Fibroblast of lung (primary cell): Measurements from ENCODE around the gene BEND4. TPM values are rescaled to one million over a fixed set of nuclear protein-coding genes. Genes with fewer than 3 reads are reported as not detected.
"Not testable (repeated sequence)": the region's sequence is repeated elsewhere in the genome, so short reads cannot be mapped to it uniquely, and the experiment has no call there.

Experiments
- DNase-seq, 2 donors: peaks; one replicate each; pipeline versions ENCODE4 v3.0.0 to v3.0.0-alpha.2; 2010; ENCODE audit warnings: low read depth in 2 of 2
- H2AFZ ChIP-seq: 2 replicates; pipeline ENCODE4 v1.5.1; 2012; ENCODE audit warnings: low read length, control low read depth, inconsistent platforms
- H3K27ac ChIP-seq: 2 replicates; pipeline ENCODE4 v1.5.1; 2011; ENCODE audit warnings: low read length, control low read depth; ENCODE audit not compliant: insufficient read depth
- H3K27me3 ChIP-seq: 2 replicates; pipeline ENCODE4 v1.5.1; 2011; ENCODE audit warnings: mild to moderate bottlenecking, low read length; ENCODE audit not compliant: control insufficient read depth, insufficient read depth
- H3K36me3 ChIP-seq: 2 replicates; pipeline ENCODE4 v1.5.1; 2011; ENCODE audit warnings: low read length; ENCODE audit not compliant: control insufficient read depth, insufficient read depth
- H3K4me1 ChIP-seq: 2 replicates; pipeline ENCODE4 v1.5.1; 2011; ENCODE audit warnings: low read length; ENCODE audit not compliant: control insufficient read depth, insufficient read depth; ENCODE audit errors: extremely low read depth
- H3K4me2 ChIP-seq: 2 replicates; pipeline ENCODE4 v1.5.1; 2011; ENCODE audit warnings: low read length, control low read depth; ENCODE audit not compliant: insufficient read depth; ENCODE audit errors: extremely low read depth
- H3K4me3 ChIP-seq, 4 experiments: fragments of 200-600 bp in 1 of 4; sonication (generic) in 1 of 4; replicated peaks in 1 of 4; 2 replicates each; pipeline ENCODE4 v1.5.1; 2011 to 2016; ENCODE audit warnings: low read length in 4 of 4, low read depth in 3 of 4, mild to moderate bottlenecking in 3 of 4, control low read depth in 2 of 4, inconsistent platforms in 1 of 4, mixed read lengths in 1 of 4; ENCODE audit not compliant: insufficient read depth in 1 of 4; ENCODE audit errors: control extremely low read depth in 1 of 4
- H3K79me2 ChIP-seq: 2 replicates; pipeline ENCODE4 v1.5.1; 2012; ENCODE audit warnings: mild to moderate bottlenecking, low read length, inconsistent platforms; ENCODE audit not compliant: control insufficient read depth, insufficient read depth
- H3K9ac ChIP-seq: 2 replicates; pipeline ENCODE4 v1.5.1; 2011; ENCODE audit warnings: mild to moderate bottlenecking, low read length, control low read depth; ENCODE audit not compliant: insufficient read depth
- H3K9me3 ChIP-seq: 2 replicates; pipeline ENCODE4 v1.5.1; 2012; ENCODE audit warnings: low read depth, low read length; ENCODE audit not compliant: control insufficient read depth, insufficient read depth
- H4K20me1 ChIP-seq: 2 replicates; pipeline ENCODE4 v1.5.1; 2011; ENCODE audit warnings: low read length; ENCODE audit not compliant: control insufficient read depth, insufficient read depth; ENCODE audit errors: extremely low read depth
- CTCF ChIP-seq, 2 donors: IDR thresholded peaks in 1 of 2; conservative IDR thresholded peaks in 1 of 2; 1 replicate in 1 of 2; 2 replicates in 1 of 2; pipeline ENCODE4 v1.5.1; 2011 to 2012; ENCODE audit warnings: low read length in 2 of 2, control low read depth in 1 of 2, inconsistent platforms in 1 of 2, low read depth in 1 of 2, mild to moderate bottlenecking in 1 of 2
- EZH2 ChIP-seq: IDR thresholded peaks from 2 replicates; pipeline ENCODE4 v1.5.1; 2012; ENCODE audit warnings: low read length, control low read depth, mild to moderate bottlenecking; ENCODE audit errors: missing control alignments
- polyA plus RNA-seq, 2 donors: library from polyadenylated mRNA; depleted of rRNA in 1 of 2; stranded (reverse) in 1 of 2; unstranded in 1 of 2; fragments of >200 nt; gene quantifications; 2 replicates each; pipeline ENCODE4 v1.2.1, GENCODE V29; 2011 to 2012; ENCODE audit warnings: missing spikeins in 1 of 2
- total RNA-seq: library from RNA; depleted of rRNA; stranded (reverse); fragments of >200 nt; gene quantifications from 2 replicates; pipeline ENCODE4 v1.2.1, GENCODE V29; 2014

Gene BEND4
- total and polyA plus RNA-seq, 2 donors (not counting 1 experiment from before 2014, with no cell fraction given), result under 0.01 to 0.02 TPM

- Histone ChIP-seq H2AFZ (no peak overlapping the region), H3K4me2 (no peak overlapping the region), H3K9ac (no peak overlapping the region), H3K27ac (no peak overlapping the region), H3K9me3 (no peaks in the 10 kb centered on the region), H3K27me3 (no peaks in the 10 kb centered on the region), H4K20me1 (no peaks in the 10 kb centered on the region), H3K36me3 (no peaks in the 10 kb centered on the region), H3K4me1 (no peaks in the 10 kb centered on the region), H3K4me3 (no peak overlapping the region), H3K79me2 (no peaks in the 10 kb centered on the region)
- TF ChIP-seq EZH2 (no peak), CTCF (conservative IDR thresholded peaks at IDR 0.05 in 1 of 2, IDR thresholded peaks at IDR 0.05 in 1 of 2; ENCODE audit: low read depth in 1 of 2, low read length in 2 of 2) (no peak)
- no peak for DNase-seq
Measured at GRCh38 chr4:42172128-42172790, 19.8 kb upstream of the BEND4 start.

- Histone ChIP-seq H3K4me1 (no peaks in the 10 kb centered on the region), H3K27ac (no peak overlapping the region), H2AFZ (no peak overlapping the region), H4K20me1 (no peaks in the 10 kb centered on the region), H3K4me3 (no peak overlapping the region), H3K27me3 (no peaks in the 10 kb centered on the region), H3K9ac (no peak overlapping the region), H3K9me3 (no peaks in the 10 kb centered on the region), H3K4me2 (no peak overlapping the region), H3K79me2 (no peaks in the 10 kb centered on the region), H3K36me3 (no peaks in the 10 kb centered on the region)
- no peak for DNase-seq
- no peak for TF ChIP-seq EZH2
Measured at GRCh38 chr4:42167709-42168108, 15.3 kb upstream of the BEND4 start.

- not testable (repeated sequence) for H3K4me3 ChIP-seq, H3K27me3 ChIP-seq, DNase-seq, H3K27ac ChIP-seq, H3K4me1 ChIP-seq, H3K9ac ChIP-seq, H3K9me3 ChIP-seq, H3K4me2 ChIP-seq, H4K20me1 ChIP-seq, H3K36me3 ChIP-seq, H2AFZ ChIP-seq, H3K79me2 ChIP-seq
Measured at GRCh38 chr4:42166186-42166585, 13.7 kb upstream of the BEND4 start.

- Histone ChIP-seq H3K9ac (no peak overlapping the region), H3K36me3 (no peaks in the 10 kb centered on the region)
- DNase-seq, result no peak
Measured at GRCh38 chr4:42159271-42160001, 7.0 kb upstream of the BEND4 start.

More at GRCh38 chr4:42159271-42160001, 7.0 kb upstream of the BEND4 start:
- Histone ChIP-seq H3K9me3 (no peaks in the 10 kb centered on the region), H2AFZ (no peak overlapping the region), H3K79me2 (no peaks in the 10 kb centered on the region), H3K4me1 (no peaks in the 10 kb centered on the region), H3K4me2 (no peak overlapping the region), H4K20me1 (no peaks in the 10 kb centered on the region), H3K4me3 (no peak overlapping the region), H3K27ac (no peak overlapping the region), H3K27me3 (no peaks in the 10 kb centered on the region)
- TF ChIP-seq EZH2 (no peak), CTCF (conservative IDR thresholded peaks at IDR 0.05 in 1 of 2, IDR thresholded peaks at IDR 0.05 in 1 of 2; ENCODE audit: low read depth in 1 of 2, low read length in 2 of 2) (no peak)
